H9 (cell line): ENCODE results near the gene PKN3. TPM values are rescaled to one million over a fixed set of nuclear protein-coding genes. Genes with fewer than 3 reads are reported as not detected.

ENCODE experiments used
- DNase-seq: peaks from one replicate; pipeline ENCODE4 v3.0.0-alpha.2; 2017
- H2AFZ ChIP-seq: one replicate; pipeline ENCODE4 v1.6.1; 2013; ENCODE audit warnings: mild to moderate bottlenecking, low read length, control low read depth, moderate library complexity
- H2AK5ac ChIP-seq: 2 replicates; pipeline ENCODE4 v1.6.1; 2013; ENCODE audit warnings: low read length, control low read depth, mixed read lengths; ENCODE audit not compliant: insufficient read length
- H2BK120ac ChIP-seq: one replicate; pipeline ENCODE4 v1.6.1; 2013; ENCODE audit warnings: low read depth, mild to moderate bottlenecking, low read length, control low read depth, inconsistent platforms; ENCODE audit not compliant: poor library complexity, severe bottlenecking
- H2BK12ac ChIP-seq: 2 replicates; pipeline ENCODE4 v1.6.1; 2013; ENCODE audit warnings: low read length, control low read depth, mixed read lengths, low read depth; ENCODE audit not compliant: insufficient read length
- H2BK15ac ChIP-seq: 2 replicates; pipeline ENCODE4 v1.6.1; 2013; ENCODE audit warnings: low read depth, low read length, control low read depth
- H2BK20ac ChIP-seq: one replicate; pipeline ENCODE4 v1.6.1; 2013; ENCODE audit warnings: low read depth, mild to moderate bottlenecking, low read length, control low read depth, inconsistent platforms; ENCODE audit not compliant: poor library complexity, severe bottlenecking
- H2BK5ac ChIP-seq: 2 replicates; pipeline ENCODE4 v1.6.1; 2013; ENCODE audit warnings: low read length, control low read depth, mixed read lengths; ENCODE audit not compliant: insufficient read length
- H3K14ac ChIP-seq: 2 replicates; pipeline ENCODE4 v1.6.1; 2013; ENCODE audit warnings: low read length, control low read depth; ENCODE audit not compliant: insufficient read depth
- H3K18ac ChIP-seq: 2 replicates; pipeline ENCODE4 v1.6.1; 2013; ENCODE audit warnings: low read depth, mild to moderate bottlenecking, mixed read lengths, low read length, control low read depth; ENCODE audit not compliant: insufficient read length
- H3K23ac ChIP-seq: 2 replicates; pipeline ENCODE4 v1.6.1; 2013; ENCODE audit warnings: low read length, control low read depth, mixed read lengths, low read depth; ENCODE audit not compliant: insufficient read length
- H3K23me2 ChIP-seq: 2 replicates; pipeline ENCODE4 v1.6.1; 2013; ENCODE audit warnings: low read depth, mild to moderate bottlenecking, mixed read lengths, low read length, control low read depth; ENCODE audit not compliant: insufficient read length, poor library complexity, severe bottlenecking
- H3K27ac ChIP-seq: 2 replicates; pipeline ENCODE4 v1.5.1; 2013; ENCODE audit warnings: low read length, control low read depth, mixed read lengths, low read depth; ENCODE audit not compliant: insufficient read length
- H3K27me3 ChIP-seq: 2 replicates; pipeline ENCODE4 v1.6.1; 2013; ENCODE audit warnings: low read length, control low read depth, inconsistent platforms; ENCODE audit not compliant: insufficient read depth
- H3K4ac ChIP-seq: 2 replicates; pipeline ENCODE4 v1.6.1; 2013; ENCODE audit warnings: low read depth, mild to moderate bottlenecking, control low read depth, inconsistent platforms, low read length, moderate library complexity
- H3K4me1 ChIP-seq: 2 replicates; pipeline ENCODE4 v1.6.1; 2013; ENCODE audit warnings: low read length, control low read depth, inconsistent platforms; ENCODE audit not compliant: insufficient read depth
- H3K4me2 ChIP-seq: 2 replicates; pipeline ENCODE4 v1.6.1; 2013; ENCODE audit warnings: low read length, control low read depth, mixed read lengths; ENCODE audit not compliant: insufficient read length, insufficient read depth
- H3K56ac ChIP-seq: 2 replicates; pipeline ENCODE4 v1.6.1; 2013; ENCODE audit warnings: low read depth, mild to moderate bottlenecking, mixed read lengths, low read length, control low read depth; ENCODE audit not compliant: insufficient read length
- H3K79me1 ChIP-seq: 2 replicates; pipeline ENCODE4 v1.6.1; 2013; ENCODE audit warnings: low read depth, mild to moderate bottlenecking, moderate library complexity, low read length, control low read depth, inconsistent platforms; ENCODE audit not compliant: insufficient read depth, poor library complexity, severe bottlenecking
- H3K79me2 ChIP-seq: 2 replicates; pipeline ENCODE4 v1.6.1; 2013; ENCODE audit warnings: low read length, control low read depth, inconsistent platforms; ENCODE audit not compliant: insufficient read depth
- H3K9ac ChIP-seq: 2 replicates; pipeline ENCODE4 v1.6.1; 2013; ENCODE audit warnings: low read length, control low read depth, mixed read lengths; ENCODE audit not compliant: insufficient read length; ENCODE audit errors: extremely low read depth
- H3K9me3 ChIP-seq: one replicate; pipeline ENCODE4 v1.6.1; 2013; ENCODE audit warnings: low read depth, low read length, inconsistent platforms; ENCODE audit not compliant: control insufficient read depth
- H3T11ph ChIP-seq: one replicate; pipeline ENCODE4 v1.6.1; 2013; ENCODE audit warnings: mild to moderate bottlenecking, low read length, control low read depth, inconsistent platforms
- H4K20me1 ChIP-seq: one replicate; pipeline ENCODE4 v1.6.1; 2013; ENCODE audit not compliant: control insufficient read depth, insufficient read length, insufficient read depth
- H4K5ac ChIP-seq: 2 replicates; pipeline ENCODE4 v1.6.1; 2013; ENCODE audit warnings: low read depth, mild to moderate bottlenecking, mixed read lengths, low read length, control low read depth; ENCODE audit not compliant: insufficient read length
- H4K8ac ChIP-seq: replicated peaks from 2 replicates; pipeline ENCODE4 v1.6.1; 2013; ENCODE audit warnings: low read length, control low read depth, mixed read lengths, low read depth; ENCODE audit not compliant: insufficient read length
- H4K91ac ChIP-seq: 2 replicates; pipeline ENCODE4 v1.6.1; 2013; ENCODE audit warnings: low read depth, mild to moderate bottlenecking, moderate library complexity, mixed read lengths, low read length, control low read depth; ENCODE audit not compliant: insufficient read length
- H3K27ac Mint-ChIP-seq, 3 experiments: 2 replicates in 2 of 3; 3 replicates in 1 of 3; pipeline ENCODE4 v1.8.0; 2020 to 2021; ENCODE audit warnings: mixed read lengths in 3 of 3, mild to moderate bottlenecking in 1 of 3, moderate library complexity in 1 of 3
- H3K27me3 Mint-ChIP-seq: 2 replicates; pipeline ENCODE4 v1.8.0; 2021; ENCODE audit warnings: low read depth, mild to moderate bottlenecking, moderate library complexity, mixed read lengths
- H3K36me3 Mint-ChIP-seq, 3 experiments: 2 replicates in 2 of 3; 3 replicates in 1 of 3; pipeline ENCODE4 v1.8.0; 2020 to 2021; ENCODE audit warnings: low read depth in 3 of 3, mixed read lengths in 3 of 3; ENCODE audit not compliant: insufficient read depth in 1 of 3
- H3K4me1 Mint-ChIP-seq, 2 experiments: 2 replicates each; pipeline ENCODE4 v1.8.0; 2020; ENCODE audit warnings: mixed read lengths in 2 of 2
- H3K4me3 Mint-ChIP-seq, 2 experiments: 2 replicates in 1 of 2; 3 replicates in 1 of 2; pipeline ENCODE4 v1.8.0; 2020 to 2021; ENCODE audit warnings: mild to moderate bottlenecking in 2 of 2, mixed read lengths in 2 of 2, moderate library complexity in 1 of 2
- H3K9me3 Mint-ChIP-seq, 2 experiments: 2 replicates in 1 of 2; 3 replicates in 1 of 2; pipeline ENCODE4 v1.8.0; 2020; ENCODE audit warnings: mild to moderate bottlenecking in 2 of 2, mixed read lengths in 2 of 2, moderate library complexity in 1 of 2
- CTCF ChIP-seq: fragments of 200-600 bp; sonication (generic); conservative IDR thresholded peaks from 3 replicates; pipeline ENCODE4 v1.8.0; 2021; ENCODE audit warnings: antibody characterized with exemption, mild to moderate bottlenecking
- WGBS: extraction: QIAGEN DNeasy Blood & Tissue Kit; methylation state at CpG from one replicate; pipeline ENCODE4 v1.1.7; 2013; ENCODE audit warnings: missing lambda C conversion rate, low lambda C conversion rate, mixed read lengths; ENCODE audit not compliant: insufficient read length; ENCODE audit errors: extremely low coverage; 5-methylcytosine and 5-hydroxymethylcytosine counted together
- long read RNA-seq: library from polyadenylated mRNA; unstranded; transcript quantifications from one replicate; pipeline ENCODE4 v2.0.0, GENCODE V29; 2020
- total RNA-seq: library from RNA; stranded (reverse); gene quantifications from 2 replicates; pipeline ENCODE4 v1.2.1, GENCODE V29; 2021

Gene PKN3
- total RNA-seq = 23.8 and 25.0 TPM in 2 replicates
- long read RNA-seq, transcript PKN3-201 (22 exons, 3,375 nt) = major isoform, 18 of 65 reads
- long read RNA-seq, partial matches to known transcripts = 14 of 65 reads
- long read RNA-seq, other reads (novel, unspliced or antisense) = 33 of 65 reads

- Mint-ChIP-seq H3K9me3 (0 out of 5 replicates have a peak, but pooled peaks cover 2% of the 10 kb centered on the region in 2 experiments), H3K27ac (peak within 1 kb of the TSS; percentile 40 to 90 (median 45); a peak in 6 of 7 replicates), H3K36me3 (peaks cover 0 to 3% (median 0%) of the 10 kb centered on the region in 3 experiments; a peak in 3 of 7 replicates), H3K4me1 (peaks cover 2 to 7% of the 10 kb centered on the region in 2 experiments; a peak in 3 of 4 replicates), H3K4me3 (peak within 1 kb of the TSS; percentile 85 to 88), H3K27me3 (peaks cover 2% of the 10 kb centered on the region; the same call in 1 of the 2 replicates)
- H3K23ac ChIP-seq = no peak within 1 kb of the TSS
- H2BK20ac ChIP-seq = no peak within 1 kb of the TSS
- H2BK5ac ChIP-seq = no peak within 1 kb of the TSS
- H2AK5ac ChIP-seq = no peak within 1 kb of the TSS
- H3K23me2 ChIP-seq = peaks cover 7% of the 10 kb centered on the region
- no peak within 1 kb of the TSS for H3K4ac ChIP-seq
- no peaks in the 10 kb centered on the region for H3K79me1 ChIP-seq
- H3K27me3 ChIP-seq = no peaks in the 10 kb centered on the region
- no peak within 1 kb of the TSS for H2AFZ ChIP-seq
- no peak within 1 kb of the TSS for H3T11ph ChIP-seq
- no CpG with 5 or more reads among the region's 65 CpGs for WGBS
- H3K9me3 ChIP-seq = no peaks in the 10 kb centered on the region
- H4K91ac ChIP-seq = no peak within 1 kb of the TSS
- H2BK12ac ChIP-seq = no peak within 1 kb of the TSS
- peak; percentile 95 for DNase-seq
- no peak within 1 kb of the TSS for H3K56ac ChIP-seq
- TF ChIP-seq CTCF = peak; percentile 98
- peak within 1 kb of the TSS; percentile 20 for H3K9ac ChIP-seq
- no peak within 1 kb of the TSS for H2BK15ac ChIP-seq
- H4K5ac ChIP-seq = no peak within 1 kb of the TSS
- H3K14ac ChIP-seq = no peak within 1 kb of the TSS
- no peak within 1 kb of the TSS for H3K27ac ChIP-seq
- H3K4me2 ChIP-seq = peak within 1 kb of the TSS; percentile 54
- no peaks in the 10 kb centered on the region for H4K20me1 ChIP-seq
- peak within 1 kb of the TSS; percentile 33 for H3K18ac ChIP-seq
- H2BK120ac ChIP-seq = no peak within 1 kb of the TSS
- no peaks in the 10 kb centered on the region for H3K79me2 ChIP-seq
- H4K8ac ChIP-seq = no peak within 1 kb of the TSS
- H3K4me1 ChIP-seq = no peaks in the 10 kb centered on the region
These were observed at the start of gene PKN3 for GRCh38 chr9:128702445-128702948. TSS of gene PKN3 (plus strand) at chr9:128702503. CDS start at chr9:128702916, 413 bp downstream.
